Adrenal gland (tissue), 12 donors: ENCODE measurements around the gene SPTBN1. TPM values are rescaled to one million over a fixed set of nuclear protein-coding genes. Genes with fewer than 3 reads are reported as not detected.

ENCODE experiments used
- DNase-seq, 7 donors: peaks; one replicate each; pipeline ENCODE4 v3.0.0-alpha.2; 2019 to 2020
- H3K27ac ChIP-seq, 5 donors: fragments of 200-600 bp; sonication (generic) in 4 of 5; 1 replicate in 3 of 5; 2 replicates in 2 of 5; pipeline versions ENCODE4 v1.5.1 to v1.8.0; 2016 to 2020; ENCODE audit warnings: mild to moderate bottlenecking in 1 of 5
- H3K27me3 ChIP-seq: fragments of 200-600 bp; 2 replicates; pipeline ENCODE4 v1.8.0; 2021
- H3K36me3 ChIP-seq, 2 donors: fragments of 200-600 bp; replicated peaks in 1 of 2; 1 replicate in 1 of 2; 2 replicates in 1 of 2; pipeline versions ENCODE4 v1.5.1 to v1.8.0; 2018 to 2022
- H3K4me1 ChIP-seq, 2 donors: fragments of 200-600 bp; replicated peaks in 1 of 2; 1 replicate in 1 of 2; 2 replicates in 1 of 2; pipeline versions ENCODE4 v1.5.1 to v1.8.0; 2018 to 2021
- H3K4me3 ChIP-seq, 4 donors: fragments of 200-600 bp; sonication (generic) in 3 of 4; one replicate each; pipeline ENCODE4 v1.5.1; 2016 to 2018
- H3K9me3 ChIP-seq, 3 donors: fragments of 200-600 bp; sonication (generic) in 1 of 3; replicated peaks in 1 of 3; 1 replicate in 2 of 3; 2 replicates in 1 of 3; pipeline versions ENCODE4 v1.5.1 to v1.8.0; 2016 to 2021
- CTCF ChIP-seq, 6 experiments: fragments of 450-650 bp in 4 of 6; fragments of 200-600 bp in 2 of 6; sonication (generic) in 1 of 6; IDR thresholded peaks; 1 replicate in 5 of 6; 2 replicates in 1 of 6; pipeline versions ENCODE4 v1.5.1 to v1.8.0; 2016 to 2021; ENCODE audit warnings: antibody characterized with exemption in 6 of 6, mild to moderate bottlenecking in 2 of 6, moderate library complexity in 1 of 6
- POLR2A ChIP-seq, 2 donors: fragments of 450-650 bp; IDR thresholded peaks; one replicate each; pipeline ENCODE4 v1.6.1; 2017; ENCODE audit warnings: antibody characterized with exemption in 2 of 2, mild to moderate bottlenecking in 2 of 2, moderate library complexity in 1 of 2
- WGBS, 4 donors: extraction: QIAGEN DNeasy Blood & Tissue Kit in 2 of 4; methylation state at CpG; one replicate each; pipeline versions ENCODE4 v1.1.5 to v1.1.7; 2013 to 2017; 5-methylcytosine and 5-hydroxymethylcytosine counted together
- intact Hi-C, 2 donors: fragments of 100-400 bp; cut with DNase I; formaldehyde crosslinking; loops; one replicate each; pipeline versions ENCODE4 v1.14.1 to v1.15.0; 2022 to 2023
- polyA plus RNA-seq, 3 donors: library from polyadenylated mRNA; stranded (reverse); fragments of 200-250 nt in 2 of 3; fragments of 350-450 nt in 1 of 3; fragmentation: Illumina TruSeq in 1 of 3; extraction: RNeasy Lipid Tissue Mini Kit (QIAGEN cat#74804) in 1 of 3; gene quantifications; one replicate each; pipeline ENCODE4 v1.2.3, GENCODE V29; 2013 to 2014
- total RNA-seq, 9 donors: library from RNA; depleted of rRNA in 4 of 9; stranded (reverse); fragments of >200 nt in 4 of 9; fragments of 120-200 nt in 1 of 9; fragmentation: NEBNext Ultra II Directional in 1 of 9; extraction: Animal tissue kit (Norgen Biotek cat#: 25700) in 1 of 9; gene quantifications; one replicate each; pipeline versions ENCODE4 v1.1.0 to v1.2.4, GENCODE V29; 2013 to 2023
- donor health status: healthy with polysubstance abuse.
- donor health status: Bipolar disorder and iron deficiency.
- donor health status: DM: yes; HTN: yes; CAD: no.
- donor health status: DM: no; HTN: no; CAD: no.
- donor health status: DM: no; HTN: no; CAD: no.
- donor health status: DM: yes; HTN: yes; CAD: no.

Gene SPTBN1
- total and polyA plus RNA-seq, 12 donors = 72.9 to 653 (median 493) TPM

GRCh38 chr2:54577035-54577434 lies 120.9 kb downstream of the SPTBN1 start:
- Histone ChIP-seq H3K4me3 (no peak overlapping the region), H3K4me1 (peaks cover 53 to 99% of the 10 kb centered on the region in 2 donors), H3K36me3 (no peaks in the 10 kb centered on the region), H3K9me3 (no peaks in the 10 kb centered on the region), H3K27me3 (no peaks in the 10 kb centered on the region), H3K27ac (peak overlapping the region; percentile 42 to 93 (median 84))
- WGBS, 4 donors = 24 to 37% (median 30%) methylated on average over 3 of the region's 3 CpGs
- TF ChIP-seq CTCF (IDR thresholded peaks at IDR 0.05) (no peak), POLR2A (IDR thresholded peaks at IDR 0.05) (no peak)
- DNase-seq = peak in 6 of 7 donors; percentile 64 to 83 (median 78)
- intact Hi-C loops = no loop called here

- intact Hi-C loops = no loop called here
These were observed 122.0 kb downstream of the SPTBN1 start for GRCh38 chr2:54577944-54578647.

GRCh38 chr2:54578648-54579045 lies 122.5 kb downstream of the SPTBN1 start:
- intact Hi-C loops = no loop called here
- TF ChIP-seq POLR2A (IDR thresholded peaks at IDR 0.05) = no peak
- TF ChIP-seq CTCF (IDR thresholded peaks at IDR 0.05) = no peak
- Histone ChIP-seq H3K4me1 (peaks cover 42 to 99% of the 10 kb centered on the region in 2 donors), H3K27me3 (no peaks in the 10 kb centered on the region), H3K9me3 (no peaks in the 10 kb centered on the region), H3K27ac (peak overlapping the region in 3 of 5 donors; percentile 76 to 93 (median 92)), H3K36me3 (no peaks in the 10 kb centered on the region), H3K4me3 (no peak overlapping the region)
- no peak for DNase-seq

More at GRCh38 chr2:54577944-54578647, 122.0 kb downstream of the SPTBN1 start:
- Histone ChIP-seq H3K36me3 (no peaks in the 10 kb centered on the region), H3K4me3 (no peak overlapping the region), H3K27me3 (no peaks in the 10 kb centered on the region), H3K4me1 (peaks cover 45 to 99% of the 10 kb centered on the region in 2 donors), H3K9me3 (no peaks in the 10 kb centered on the region), H3K27ac (peak overlapping the region in 4 of 5 donors; percentile 42 to 93 (median 84))
- WGBS, 4 donors = 13 to 30% (median 18%) methylated on average over 6 of the region's 6 CpGs
- TF ChIP-seq CTCF (IDR thresholded peaks at IDR 0.05) = no peak
- peak in 1 of 2 donors; percentile 20 for TF ChIP-seq POLR2A (IDR thresholded peaks at IDR 0.05)
- DNase-seq = no peak

- Histone ChIP-seq H3K27me3 (no peaks in the 10 kb centered on the region), H3K4me3 (no peak overlapping the region), H3K9me3 (no peaks in the 10 kb centered on the region), H3K4me1 (peaks cover 38 to 99% of the 10 kb centered on the region in 2 donors), H3K27ac (peak overlapping the region in 3 of 5 donors; percentile 76 to 93 (median 92)), H3K36me3 (no peaks in the 10 kb centered on the region)
- 75 to 79% (median 77%) methylated on average over 8 of the region's 8 CpGs for WGBS, 4 donors
- no peak for TF ChIP-seq POLR2A (IDR thresholded peaks at IDR 0.05)
- TF ChIP-seq CTCF (IDR thresholded peaks at IDR 0.05) = no peak
- DNase-seq = no peak
- intact Hi-C loops = no loop called here
These were observed 123.0 kb downstream of the SPTBN1 start for GRCh38 chr2:54579061-54579681.
